H1 (cell line): ENCODE measurements around the gene SAP30.

Source experiments
- CEBPB ChIP-seq: IDR thresholded peaks from 2 replicates; pipeline ENCODE4 v1.6.1; 2012; ENCODE audit warnings: low read depth, low read length
- EP300 ChIP-seq, 2 experiments: IDR thresholded peaks; 1 replicate in 1 of 2; 2 replicates in 1 of 2; pipeline ENCODE4 v1.6.1; 2011 to 2012; ENCODE audit warnings: low read depth in 2 of 2, low read length in 2 of 2, mild to moderate bottlenecking in 2 of 2, borderline replicate concordance in 1 of 2, inconsistent platforms in 1 of 2, moderate library complexity in 1 of 2
- GABPA ChIP-seq: IDR thresholded peaks from 2 replicates; pipeline ENCODE4 v1.6.1; 2011; ENCODE audit warnings: mild to moderate bottlenecking, low read length, moderate library complexity, borderline replicate concordance; ENCODE audit not compliant: insufficient read depth
- POLR2A ChIP-seq, 2 experiments: IDR thresholded peaks; 1 replicate in 1 of 2; 2 replicates in 1 of 2; pipeline ENCODE4 v1.6.1; 2011; ENCODE audit warnings: low read depth in 2 of 2, low read length in 2 of 2, mild to moderate bottlenecking in 2 of 2; ENCODE audit errors: control extremely low read depth in 1 of 2
- SP2 ChIP-seq: IDR thresholded peaks from 2 replicates; pipeline ENCODE4 v1.6.1; 2012; ENCODE audit warnings: mild to moderate bottlenecking, low read length, inconsistent platforms
- TF ChIP-seq, protein P1 (sequence below), 3 experiments: IDR thresholded peaks; 1 replicate in 2 of 3; 2 replicates in 1 of 3; pipeline versions ENCODE4 v1.5.1 to v1.6.1; 2011; ENCODE audit warnings: low read length in 3 of 3, mild to moderate bottlenecking in 3 of 3, inconsistent platforms in 2 of 3, low read depth in 1 of 3, moderate library complexity in 1 of 3; ENCODE audit not compliant: insufficient read depth in 1 of 3; ENCODE audit errors: control extremely low read depth in 1 of 3

DNA sequence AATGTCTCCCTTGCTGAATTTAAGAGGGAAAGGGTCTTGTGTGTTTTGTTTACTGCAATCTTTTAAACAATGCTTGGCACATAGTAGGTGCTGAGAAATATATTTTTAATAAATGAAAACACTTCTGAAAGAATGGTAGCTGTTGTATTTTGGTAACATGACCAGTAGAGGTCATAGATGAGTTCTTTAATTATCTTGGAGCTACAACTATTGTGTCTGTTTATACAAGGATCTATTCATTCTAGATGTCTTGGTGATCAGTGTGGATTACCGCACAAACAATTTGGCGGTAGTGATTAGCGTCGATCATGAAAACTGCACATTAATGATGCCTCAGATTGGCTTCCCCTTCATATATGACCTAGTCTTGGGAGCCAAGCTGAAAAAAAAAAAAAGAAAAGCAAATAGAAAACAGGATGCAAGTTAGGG lies 49.6 kb downstream of the SAP30 start:
- TF ChIP-seq, protein P1, sequence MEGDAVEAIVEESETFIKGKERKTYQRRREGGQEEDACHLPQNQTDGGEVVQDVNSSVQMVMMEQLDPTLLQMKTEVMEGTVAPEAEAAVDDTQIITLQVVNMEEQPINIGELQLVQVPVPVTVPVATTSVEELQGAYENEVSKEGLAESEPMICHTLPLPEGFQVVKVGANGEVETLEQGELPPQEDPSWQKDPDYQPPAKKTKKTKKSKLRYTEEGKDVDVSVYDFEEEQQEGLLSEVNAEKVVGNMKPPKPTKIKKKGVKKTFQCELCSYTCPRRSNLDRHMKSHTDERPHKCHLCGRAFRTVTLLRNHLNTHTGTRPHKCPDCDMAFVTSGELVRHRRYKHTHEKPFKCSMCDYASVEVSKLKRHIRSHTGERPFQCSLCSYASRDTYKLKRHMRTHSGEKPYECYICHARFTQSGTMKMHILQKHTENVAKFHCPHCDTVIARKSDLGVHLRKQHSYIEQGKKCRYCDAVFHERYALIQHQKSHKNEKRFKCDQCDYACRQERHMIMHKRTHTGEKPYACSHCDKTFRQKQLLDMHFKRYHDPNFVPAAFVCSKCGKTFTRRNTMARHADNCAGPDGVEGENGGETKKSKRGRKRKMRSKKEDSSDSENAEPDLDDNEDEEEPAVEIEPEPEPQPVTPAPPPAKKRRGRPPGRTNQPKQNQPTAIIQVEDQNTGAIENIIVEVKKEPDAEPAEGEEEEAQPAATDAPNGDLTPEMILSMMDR (IDR thresholded peaks at IDR 0.05; ENCODE audit: control extremely low read depth in 1 of 3, insufficient read depth in 1 of 3, low read depth in 1 of 3, low read length in 3 of 3): peak in 2 of 3 experiments; percentile 21 to 25; a peak in 2 of 4 replicates
- TF ChIP-seq SP2 (no peak), EP300 (IDR thresholded peaks at IDR 0.05; ENCODE audit: borderline replicate concordance in 1 of 2, low read depth in 2 of 2, low read length in 2 of 2) (no peak), CEBPB (no peak), GABPA (no peak), POLR2A (IDR thresholded peaks at IDR 0.05; ENCODE audit: control extremely low read depth in 1 of 2, low read depth in 2 of 2, low read length in 2 of 2) (no peak)
